Measurements from ENCODE around the gene LYPD6.
A peak's percentile ranks its signal among the peaks of the same experiment; 100 is the strongest.
"Not testable (repeated sequence)": the region's sequence is repeated elsewhere in the genome, so short reads cannot be mapped to it uniquely, and the experiment has no call there.

The LYPD6 gene

DNA sequence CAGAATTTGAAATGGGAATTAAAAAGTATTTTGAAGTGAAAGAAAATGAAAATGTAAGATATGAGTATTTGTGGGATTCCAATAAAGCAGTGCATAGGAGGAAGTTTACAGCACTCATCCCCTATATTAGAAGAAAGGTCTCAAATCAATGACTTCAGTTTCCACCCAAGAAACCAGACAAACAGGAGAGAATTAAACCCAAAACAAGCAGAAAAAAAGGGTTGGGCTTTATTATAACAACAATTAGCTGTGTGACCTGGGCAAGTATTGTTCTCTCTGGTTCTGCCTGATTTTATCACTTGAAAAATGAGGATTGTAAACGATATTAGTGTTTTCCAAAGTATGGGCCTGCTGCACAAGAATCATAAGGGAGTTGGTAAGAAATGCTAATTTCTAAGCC, 18.3 kb upstream of the LYPD6 start:
- TF ChIP-seq, protein P1, sequence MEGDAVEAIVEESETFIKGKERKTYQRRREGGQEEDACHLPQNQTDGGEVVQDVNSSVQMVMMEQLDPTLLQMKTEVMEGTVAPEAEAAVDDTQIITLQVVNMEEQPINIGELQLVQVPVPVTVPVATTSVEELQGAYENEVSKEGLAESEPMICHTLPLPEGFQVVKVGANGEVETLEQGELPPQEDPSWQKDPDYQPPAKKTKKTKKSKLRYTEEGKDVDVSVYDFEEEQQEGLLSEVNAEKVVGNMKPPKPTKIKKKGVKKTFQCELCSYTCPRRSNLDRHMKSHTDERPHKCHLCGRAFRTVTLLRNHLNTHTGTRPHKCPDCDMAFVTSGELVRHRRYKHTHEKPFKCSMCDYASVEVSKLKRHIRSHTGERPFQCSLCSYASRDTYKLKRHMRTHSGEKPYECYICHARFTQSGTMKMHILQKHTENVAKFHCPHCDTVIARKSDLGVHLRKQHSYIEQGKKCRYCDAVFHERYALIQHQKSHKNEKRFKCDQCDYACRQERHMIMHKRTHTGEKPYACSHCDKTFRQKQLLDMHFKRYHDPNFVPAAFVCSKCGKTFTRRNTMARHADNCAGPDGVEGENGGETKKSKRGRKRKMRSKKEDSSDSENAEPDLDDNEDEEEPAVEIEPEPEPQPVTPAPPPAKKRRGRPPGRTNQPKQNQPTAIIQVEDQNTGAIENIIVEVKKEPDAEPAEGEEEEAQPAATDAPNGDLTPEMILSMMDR (IDR thresholded peaks at IDR 0.05; ENCODE audit: insufficient read depth, missing control alignments) = no peak
- DNase-seq (ENCODE audit: insufficient read length, low spot score) (no peak), FAIRE-seq (no peak)

DNA sequence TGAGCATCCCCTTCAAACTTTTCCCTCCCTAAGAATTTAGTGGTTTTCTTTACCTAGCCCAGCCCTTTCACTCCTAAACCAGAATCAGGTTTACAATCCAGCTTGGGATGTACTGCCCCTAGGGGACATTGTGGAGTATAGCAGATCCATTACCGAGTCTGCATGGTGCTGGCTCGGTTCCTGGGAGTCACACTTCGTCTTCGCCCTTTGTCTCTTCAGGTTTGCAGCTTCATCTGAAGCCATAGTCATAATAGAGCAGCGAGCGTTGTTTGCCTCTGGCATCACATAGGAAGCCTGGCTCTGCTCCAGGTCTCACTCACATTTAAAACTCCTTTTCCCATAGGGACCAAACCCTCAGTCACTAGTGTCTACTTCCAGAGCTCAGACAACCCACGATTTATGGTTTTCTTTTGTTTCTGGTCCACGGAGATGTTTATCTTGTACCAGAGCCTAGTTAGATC, 16.8 kb upstream of the LYPD6 start:
- TF ChIP-seq, protein P1 (IDR thresholded peaks at IDR 0.05; ENCODE audit: insufficient read depth, missing control alignments) = peak; percentile 65
- FAIRE-seq = no peak
- peak; percentile 52 for DNase-seq (ENCODE audit: insufficient read length, low spot score)

DNA sequence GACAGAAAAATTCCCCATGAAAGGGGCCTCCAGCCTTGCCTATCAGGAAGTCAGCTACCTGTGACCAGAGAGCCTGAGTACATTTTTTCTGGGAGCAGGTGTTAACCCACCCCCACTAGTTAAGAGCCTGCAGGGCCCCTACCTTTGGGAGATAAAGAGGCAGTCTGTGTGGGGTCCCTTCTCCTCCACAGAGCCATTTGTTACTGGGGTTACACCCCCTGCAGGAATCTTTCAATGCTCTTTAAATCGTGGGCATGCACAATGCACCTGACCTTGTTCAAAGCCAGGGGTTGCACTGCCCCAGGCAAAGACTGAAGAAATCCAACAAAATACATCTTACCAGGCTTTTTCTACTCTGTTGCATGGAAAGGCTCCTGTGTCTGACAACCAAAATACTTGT, 15.7 kb upstream of the LYPD6 start:
- no peak for DNase-seq (ENCODE audit: insufficient read length, low spot score)
- FAIRE-seq = no peak
- TF ChIP-seq, protein P1 (IDR thresholded peaks at IDR 0.05; ENCODE audit: insufficient read depth, missing control alignments) = no peak

DNA sequence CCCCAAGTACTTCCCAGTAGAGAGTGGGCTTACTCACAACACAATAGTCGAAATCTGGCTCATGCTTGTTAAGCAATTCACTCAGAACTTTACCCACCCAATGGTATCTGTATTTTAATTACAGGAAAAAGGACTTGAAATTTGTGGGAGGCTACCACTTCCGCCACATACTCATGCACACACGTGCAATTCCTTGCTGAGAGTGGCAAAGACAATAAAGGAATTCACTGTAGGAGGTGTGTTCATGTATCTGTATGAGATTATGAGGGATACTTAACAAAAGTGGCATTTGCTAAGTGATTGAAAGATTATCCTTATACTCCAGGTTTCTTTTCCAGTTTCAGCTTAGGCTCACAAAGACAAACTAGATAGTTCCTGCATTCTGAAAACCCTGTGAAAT, 14.9 kb upstream of the LYPD6 start:
- no peak for FAIRE-seq
- TF ChIP-seq, protein P1 (IDR thresholded peaks at IDR 0.05; ENCODE audit: insufficient read depth, missing control alignments) = no peak
- DNase-seq (ENCODE audit: insufficient read length, low spot score) = no peak

DNA sequence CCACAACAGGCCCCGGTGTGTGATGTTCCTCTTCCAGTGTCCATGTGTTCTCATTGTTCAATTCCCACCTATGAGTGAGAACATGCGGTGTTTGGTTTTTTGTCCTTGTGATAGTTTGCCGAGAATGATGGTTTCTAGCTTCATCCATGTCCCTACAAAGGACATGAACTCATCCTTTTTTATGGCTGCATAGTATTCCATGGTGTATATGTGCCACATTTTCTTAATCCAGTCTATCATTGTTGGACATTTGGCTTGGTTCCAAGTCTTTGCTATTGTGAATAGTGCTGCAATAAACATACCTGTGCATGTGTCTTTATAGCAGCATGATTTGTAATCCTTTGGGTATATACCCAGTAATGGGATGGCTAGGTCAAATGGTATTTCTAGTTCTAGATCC, 11.8 kb upstream of the LYPD6 start:
- FAIRE-seq; DNase-seq (ENCODE audit: insufficient read length, low spot score): not testable (repeated sequence)

DNA sequence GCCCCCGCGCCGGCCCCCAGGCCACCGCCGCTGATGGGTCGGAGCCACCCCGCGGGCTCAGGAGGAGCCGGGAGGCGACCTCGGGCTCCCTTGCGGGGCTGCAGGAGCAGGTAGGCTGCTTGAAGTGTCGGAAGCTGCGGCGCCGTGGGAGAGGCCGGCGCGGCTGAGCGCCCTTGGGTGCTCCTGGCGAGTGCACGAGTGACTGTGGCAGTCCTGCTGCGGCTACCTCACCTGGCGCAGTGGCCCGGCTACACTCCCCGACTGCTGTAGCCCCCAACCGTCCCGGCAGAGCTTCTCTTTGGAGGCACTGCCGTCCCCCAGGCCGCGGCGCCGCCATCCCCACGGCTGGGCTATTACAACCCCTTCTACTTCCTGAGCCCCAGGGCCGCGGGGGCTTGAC, 10.0 kb upstream of the LYPD6 start:
- no peak for FAIRE-seq

DNA sequence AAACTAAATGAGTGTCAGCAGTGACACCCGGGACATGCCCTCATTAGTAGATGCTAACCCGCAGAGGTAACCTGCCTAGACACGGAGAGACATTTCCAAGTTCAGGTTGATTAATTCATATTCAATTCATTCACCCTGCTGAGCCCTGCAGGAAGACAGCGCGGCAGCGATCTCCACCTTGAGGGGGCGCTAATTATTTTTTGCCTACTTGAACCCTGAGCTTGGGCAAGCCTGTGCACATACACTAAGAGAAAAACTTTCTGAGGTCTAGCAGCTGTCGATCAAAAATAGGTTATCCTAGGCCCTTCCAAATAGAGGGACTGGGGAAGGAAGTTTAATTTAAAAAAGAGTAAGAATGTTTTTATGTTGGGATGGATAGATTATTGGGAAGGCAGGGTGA, 1.3 kb upstream of the LYPD6 start:
- FAIRE-seq (no peak), DNase-seq (ENCODE audit: insufficient read length, low spot score) (no peak)
- TF ChIP-seq, protein P1 (IDR thresholded peaks at IDR 0.05; ENCODE audit: insufficient read depth, missing control alignments) = peak; percentile 43

More for the DNA sequence above, 10.0 kb upstream of the LYPD6 start:
- DNase-seq (ENCODE audit: insufficient read length, low spot score) = no peak
- TF ChIP-seq, protein P1 (IDR thresholded peaks at IDR 0.05; ENCODE audit: insufficient read depth, missing control alignments) = no peak

All from D721Med (cell line).